GM18867 (cell line): Measurements from ENCODE around the gene SUPT20HL2.
"Not testable (repeated sequence)": the region's sequence is repeated elsewhere in the genome, so short reads cannot be mapped to it uniquely, and the experiment has no call there.

Source experiments
- ATAC-seq: cut with Tn5 transposase; IDR thresholded peaks from one replicate; pipeline ENCODE4 v1.9.1; 2021; ENCODE audit warnings: mild to moderate bottlenecking, moderate library complexity; ENCODE audit not compliant: unreplicated experiment

SUPT20HL2 gene

DNA sequence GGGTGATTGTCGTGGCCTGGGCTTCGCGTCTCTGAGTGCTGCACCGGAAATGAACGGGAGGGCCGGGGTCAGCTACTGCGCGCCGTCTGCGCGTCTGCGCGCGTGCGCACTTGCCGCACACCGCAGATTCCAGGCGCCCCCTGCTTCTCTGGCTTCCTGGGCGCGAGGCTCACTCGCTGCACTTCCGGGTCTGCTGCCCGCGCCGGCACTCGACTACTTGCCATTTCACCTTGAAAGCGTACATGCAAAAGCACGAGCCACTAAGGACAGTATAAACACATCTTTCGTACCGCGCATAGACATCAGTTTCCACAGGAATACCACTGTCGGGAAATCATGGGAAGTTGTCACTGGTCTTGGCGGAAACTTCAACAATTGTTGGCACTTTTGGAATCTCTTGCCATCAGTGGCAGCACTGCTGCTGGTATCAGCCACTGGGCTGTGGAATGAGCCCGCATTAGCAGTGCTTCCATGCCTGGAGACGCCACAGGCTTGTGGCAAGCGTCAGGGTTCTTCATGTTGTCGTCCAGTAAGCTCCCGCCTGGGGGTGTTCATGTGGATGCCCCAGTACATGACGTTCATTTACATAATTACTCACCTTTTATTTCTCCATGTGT lies at the start of gene SUPT20HL2:
Gene SUPT20HL2, minus strand, starts transcription at position 51 of the 617 bp plus-strand sequence. CDS start 754 bp downstream, outside the sequence.
- no peak for ATAC-seq

DNA sequence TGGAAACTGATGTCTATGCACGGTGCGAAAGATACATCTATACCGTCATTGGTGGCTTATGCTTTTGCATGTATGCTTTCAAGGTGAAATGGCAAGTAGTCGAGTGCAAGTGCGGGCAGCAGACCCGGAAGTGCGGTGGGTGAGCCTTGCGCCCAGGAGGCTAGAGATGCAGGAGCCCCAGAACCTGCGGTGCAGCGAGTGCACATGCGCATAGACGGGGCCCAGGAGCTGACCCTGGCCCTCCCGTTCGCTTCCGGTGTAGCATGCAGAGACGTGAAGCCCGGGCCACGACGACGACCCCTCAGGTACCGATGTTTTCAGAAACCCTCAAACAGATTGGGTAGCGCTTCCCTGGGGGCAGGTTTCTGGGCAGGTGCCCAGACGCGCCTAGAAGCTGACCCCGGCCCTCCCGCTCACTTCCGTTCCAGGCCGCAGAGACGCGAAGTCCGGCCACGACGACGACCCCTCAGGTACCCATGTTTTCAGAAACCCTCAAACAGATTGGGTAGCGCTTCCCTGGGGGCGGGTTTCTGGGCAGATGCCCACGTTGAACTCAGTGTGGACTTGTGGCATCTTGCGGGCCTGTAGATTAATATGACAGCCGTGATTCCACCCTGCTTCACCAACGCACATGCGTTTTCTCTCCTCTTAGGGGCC lies 48.3 kb upstream of the SUPT20HL2 start:
- not testable (repeated sequence) for ATAC-seq

DNA sequence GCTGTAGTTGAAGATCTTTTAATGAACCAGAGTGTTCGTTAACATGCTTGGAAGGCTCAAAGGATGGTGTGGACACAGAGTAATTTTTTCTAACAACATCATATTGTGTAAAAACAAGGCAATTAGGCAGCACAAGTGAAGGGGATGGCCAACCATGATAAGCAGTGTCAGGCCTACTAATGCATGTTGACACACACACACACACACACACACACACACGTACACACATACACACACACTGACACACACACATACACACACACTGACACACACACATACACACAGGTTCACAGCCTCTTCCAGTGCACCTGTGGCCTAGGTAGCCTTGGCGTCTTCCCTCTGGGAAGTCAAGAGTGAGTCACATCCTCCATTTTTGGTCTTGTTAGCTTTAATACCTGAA lies 46.4 kb upstream of the SUPT20HL2 start, which contains the start of gene SUPT20HL1:
Gene SUPT20HL1, plus strand, starts transcription at position 368 of the 400 bp plus-strand sequence. CDS start 2,122 bp downstream, outside the sequence.
- no peak for ATAC-seq

DNA sequence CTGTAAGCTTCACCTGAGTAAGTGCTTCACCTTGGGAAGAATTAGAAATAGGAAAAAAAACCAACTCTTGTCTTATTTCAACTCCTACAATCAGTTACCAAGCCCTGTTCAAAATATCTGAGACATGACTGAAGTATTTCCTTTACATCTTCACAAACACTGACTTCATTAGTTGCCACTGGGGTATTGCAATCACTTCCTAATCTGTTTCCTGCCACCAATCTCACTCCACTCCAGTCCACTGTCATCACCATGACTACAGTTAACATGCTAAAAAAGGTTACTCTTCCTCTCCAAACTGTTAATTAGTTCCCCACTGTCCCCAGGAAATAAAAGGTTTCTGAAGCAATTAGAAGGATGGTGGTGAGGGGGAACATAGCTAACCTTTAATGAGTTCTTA lies 43.2 kb upstream of the SUPT20HL2 start:
- ATAC-seq = no peak

DNA sequence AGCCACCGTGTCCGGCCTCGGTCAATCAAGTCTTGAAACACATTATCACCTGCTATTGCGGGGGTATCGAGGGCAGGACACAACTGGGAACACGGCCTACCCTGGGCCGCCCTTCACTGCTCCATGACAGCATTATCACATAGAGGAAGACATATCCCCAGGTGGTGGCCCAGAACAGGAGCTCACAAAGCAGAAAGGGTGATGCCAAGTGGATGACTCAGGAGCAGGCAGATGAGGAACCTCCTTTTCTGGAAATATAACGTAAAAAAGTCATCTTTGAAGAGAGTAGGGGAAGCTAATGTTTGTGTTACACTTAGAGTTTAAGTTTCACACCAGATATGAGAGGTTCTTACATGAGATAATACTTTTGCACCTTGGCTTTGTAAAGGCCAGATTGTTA lies 41.2 kb upstream of the SUPT20HL2 start:
- no peak for ATAC-seq

DNA sequence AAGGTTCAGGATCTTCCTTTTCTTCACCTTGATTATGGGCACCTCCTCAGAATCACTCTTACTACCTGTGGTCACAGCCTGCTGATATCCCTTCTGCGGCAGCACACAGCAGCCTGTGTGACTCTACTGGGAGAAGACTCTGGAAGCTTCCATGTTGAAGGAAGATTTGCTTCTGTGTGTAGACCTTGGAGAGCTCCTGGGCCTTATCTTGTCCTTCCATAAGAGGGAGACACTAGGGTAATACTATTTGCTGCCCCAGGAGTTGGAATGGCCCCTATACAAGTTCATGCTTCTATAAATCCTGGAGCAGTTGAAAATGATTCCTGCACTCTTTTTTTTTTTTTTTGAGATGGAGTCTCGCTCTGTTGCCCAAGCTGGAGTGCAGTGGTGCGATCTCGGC lies 36.3 kb upstream of the SUPT20HL2 start:
- ATAC-seq = no peak

DNA sequence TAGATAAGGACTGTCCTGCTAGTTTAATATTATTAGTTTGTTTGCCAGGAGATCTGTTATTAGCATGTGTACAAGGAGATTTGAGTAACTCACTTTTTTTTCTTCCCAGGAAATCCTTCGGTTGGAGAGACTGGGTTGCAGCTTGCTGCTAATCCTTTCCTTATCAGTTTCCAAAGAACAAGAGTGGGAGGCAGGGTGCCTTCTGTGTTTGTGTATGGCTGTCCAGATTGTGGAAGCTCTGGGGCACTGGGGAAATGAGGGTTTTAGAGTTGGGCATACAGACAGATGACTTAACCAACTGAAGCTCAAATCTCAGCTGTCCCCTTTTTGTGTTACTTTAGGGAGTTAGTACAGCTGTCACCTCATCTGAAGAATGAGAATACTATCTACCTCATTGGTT lies 34.0 kb upstream of the SUPT20HL2 start:
- ATAC-seq = no peak

DNA sequence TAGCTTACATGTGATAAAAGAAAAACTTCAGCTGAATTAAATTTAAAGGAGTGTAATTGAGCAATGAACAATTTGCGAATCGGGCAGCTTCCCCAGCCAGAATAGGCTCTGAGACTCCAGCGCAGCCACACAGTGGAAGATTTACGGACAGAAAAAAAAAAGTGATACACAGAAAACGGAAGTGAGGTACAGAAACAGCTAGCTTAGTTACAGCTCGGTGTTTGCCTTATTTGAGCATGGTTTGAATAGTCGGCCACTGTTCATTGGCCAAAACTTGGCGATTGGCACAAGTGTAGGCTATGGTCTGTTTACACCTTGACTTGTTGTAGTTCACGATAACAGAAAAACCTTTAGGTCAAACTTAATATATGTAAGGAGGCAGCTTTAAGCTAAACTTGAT lies 29.9 kb upstream of the SUPT20HL2 start:
- peak; percentile 98 for ATAC-seq

DNA sequence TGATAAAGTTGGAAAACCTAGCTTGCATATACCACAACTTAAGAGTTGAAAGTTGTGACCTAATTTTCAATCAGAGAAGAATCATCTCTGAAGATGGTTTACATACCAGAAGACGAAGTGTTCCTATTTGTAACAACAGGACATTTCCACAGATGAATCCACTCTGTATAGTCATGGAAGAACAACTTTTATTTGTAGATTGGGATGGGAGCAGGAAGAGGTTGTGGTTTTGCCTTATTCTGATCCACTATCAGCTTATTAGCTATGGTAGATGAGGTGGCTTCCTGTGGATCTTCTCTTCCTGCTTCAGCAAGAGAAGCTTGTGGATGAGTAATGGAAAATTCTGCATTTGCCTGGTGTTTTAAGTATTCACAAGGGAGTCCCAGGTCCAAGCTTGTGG lies 27.9 kb upstream of the SUPT20HL2 start:
- no peak for ATAC-seq

DNA sequence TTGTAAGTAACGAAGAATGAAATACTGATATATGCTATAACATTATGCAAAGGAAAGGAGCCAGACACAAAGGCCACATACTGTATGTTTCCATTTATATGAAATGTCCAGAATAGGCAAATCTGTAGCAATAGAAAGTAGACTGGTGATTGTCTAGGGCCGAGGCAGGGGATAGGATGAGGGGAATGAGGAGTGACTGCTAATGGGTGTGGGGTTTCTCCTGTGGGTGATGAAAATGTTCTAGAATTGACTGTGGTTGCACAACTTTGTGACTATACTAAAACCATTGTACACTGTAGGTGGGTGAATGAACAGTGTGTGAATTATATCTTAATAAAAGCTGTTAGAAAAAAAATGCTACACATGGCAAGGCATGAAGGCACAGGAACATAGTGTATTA lies 26.6 kb upstream of the SUPT20HL2 start:
- no peak for ATAC-seq

DNA sequence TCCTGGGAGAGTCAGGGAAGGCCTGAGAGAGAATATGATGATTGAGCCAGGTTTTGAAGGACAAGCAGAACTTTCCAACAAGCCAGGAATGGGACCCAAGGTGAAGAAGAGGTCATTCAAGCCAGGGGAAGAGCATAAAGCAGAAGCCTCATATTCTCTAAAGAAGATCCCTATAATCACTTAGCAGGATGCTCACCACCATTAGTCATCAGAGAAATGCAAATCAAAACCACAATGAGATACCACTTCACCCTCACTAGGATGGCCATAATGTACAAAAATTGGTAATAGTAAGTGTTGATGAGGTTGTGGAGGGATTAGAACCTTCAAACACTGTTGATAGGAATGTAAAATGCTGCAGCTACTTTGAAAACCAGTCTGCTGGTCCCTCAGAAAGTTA lies 26.0 kb upstream of the SUPT20HL2 start:
- no peak for ATAC-seq

DNA sequence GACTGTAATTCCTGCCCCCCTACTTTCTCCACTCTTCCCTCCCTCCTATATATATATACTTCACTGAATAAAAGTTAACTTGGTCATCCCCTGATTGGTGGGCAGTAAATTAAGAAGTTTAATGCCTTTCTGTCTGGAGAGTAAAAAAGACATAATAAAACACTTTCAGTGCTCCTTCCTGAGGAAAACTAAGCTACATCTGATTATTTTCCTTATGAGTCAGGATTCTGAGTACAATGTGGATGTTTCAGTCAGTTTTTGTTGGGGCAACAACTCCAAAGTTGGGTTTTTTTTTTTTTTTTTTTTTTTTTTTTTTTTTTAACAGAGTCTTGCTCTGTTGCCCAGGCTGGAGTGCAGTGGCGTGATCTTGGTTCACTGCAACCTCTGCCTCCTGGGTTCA lies 22.0 kb upstream of the SUPT20HL2 start:
- no peak for ATAC-seq

DNA sequence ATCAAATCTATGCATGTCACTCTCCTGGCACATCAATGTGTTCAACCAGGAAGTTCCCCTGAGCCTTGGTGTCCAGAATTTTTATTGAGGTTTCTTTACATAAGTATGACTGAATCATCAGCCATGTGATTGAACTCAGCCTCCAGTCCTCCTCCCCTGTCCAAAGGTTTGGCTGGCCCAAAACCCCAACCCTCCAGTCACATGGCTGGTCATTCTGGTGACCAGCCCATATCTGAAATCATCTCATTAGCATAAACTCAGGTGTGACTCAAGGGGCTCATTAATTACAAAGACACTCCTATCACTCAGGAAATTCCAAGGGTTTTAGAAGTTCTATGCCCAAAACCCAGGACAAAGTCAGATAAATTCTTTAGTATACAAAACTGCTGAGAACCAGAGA lies 20.6 kb upstream of the SUPT20HL2 start:
- no peak for ATAC-seq

DNA sequence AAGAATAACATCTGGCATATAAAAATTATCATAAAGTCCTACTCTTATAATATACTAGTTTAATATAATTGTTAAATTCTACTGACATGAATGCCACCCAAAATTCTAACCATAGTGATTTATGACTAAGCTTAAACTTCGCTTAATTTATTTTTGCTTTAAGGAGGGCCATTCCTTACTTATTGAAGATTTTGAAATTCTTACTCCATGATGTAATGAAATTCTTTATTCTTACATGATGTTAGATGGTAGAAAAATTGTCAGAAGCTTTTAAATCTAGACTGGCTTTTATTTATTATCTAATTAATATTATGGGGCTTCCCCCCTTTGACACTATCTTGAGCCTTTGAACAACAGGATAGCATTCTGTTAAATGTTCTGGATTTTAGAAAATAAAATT lies 19.5 kb upstream of the SUPT20HL2 start:
- ATAC-seq = no peak

DNA sequence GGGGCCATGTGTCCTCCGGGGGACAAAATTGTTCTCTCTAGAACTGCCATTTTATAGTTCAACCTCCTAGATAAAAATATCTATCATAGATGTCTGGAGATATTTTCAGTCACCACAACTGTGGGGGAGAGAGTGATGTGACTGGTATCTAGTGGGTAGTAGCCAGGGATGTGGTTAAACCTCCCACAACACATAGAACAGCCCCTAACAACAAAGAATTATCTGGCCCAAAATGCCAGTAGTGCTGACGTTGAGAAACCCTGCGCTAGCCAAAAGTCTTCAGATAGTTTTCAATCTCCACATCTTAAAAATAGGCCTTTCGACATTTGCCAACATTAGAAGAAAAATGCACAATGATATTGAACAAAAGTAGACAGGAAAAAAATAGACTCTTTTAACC lies 19.0 kb upstream of the SUPT20HL2 start:
- no peak for ATAC-seq

DNA sequence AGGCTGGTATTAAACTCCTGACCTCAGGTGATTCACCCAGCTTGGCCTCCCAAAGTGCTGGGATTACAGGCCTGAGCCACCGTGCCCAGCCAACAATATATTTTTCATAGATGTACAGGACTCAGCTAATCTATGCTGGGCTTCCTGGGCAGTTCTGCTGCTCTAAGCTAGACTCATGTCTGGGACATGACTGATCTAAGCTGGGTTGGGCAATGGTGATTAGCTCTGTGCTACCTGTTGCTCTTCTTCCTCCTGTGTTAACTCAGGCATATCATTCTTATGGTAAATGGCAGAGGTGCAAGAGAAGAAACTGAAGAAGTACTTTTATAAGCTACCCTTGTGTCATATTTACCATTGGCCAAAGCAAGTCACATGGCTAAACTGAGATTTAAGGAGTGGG lies 11.4 kb upstream of the SUPT20HL2 start:
- ATAC-seq = no peak

DNA sequence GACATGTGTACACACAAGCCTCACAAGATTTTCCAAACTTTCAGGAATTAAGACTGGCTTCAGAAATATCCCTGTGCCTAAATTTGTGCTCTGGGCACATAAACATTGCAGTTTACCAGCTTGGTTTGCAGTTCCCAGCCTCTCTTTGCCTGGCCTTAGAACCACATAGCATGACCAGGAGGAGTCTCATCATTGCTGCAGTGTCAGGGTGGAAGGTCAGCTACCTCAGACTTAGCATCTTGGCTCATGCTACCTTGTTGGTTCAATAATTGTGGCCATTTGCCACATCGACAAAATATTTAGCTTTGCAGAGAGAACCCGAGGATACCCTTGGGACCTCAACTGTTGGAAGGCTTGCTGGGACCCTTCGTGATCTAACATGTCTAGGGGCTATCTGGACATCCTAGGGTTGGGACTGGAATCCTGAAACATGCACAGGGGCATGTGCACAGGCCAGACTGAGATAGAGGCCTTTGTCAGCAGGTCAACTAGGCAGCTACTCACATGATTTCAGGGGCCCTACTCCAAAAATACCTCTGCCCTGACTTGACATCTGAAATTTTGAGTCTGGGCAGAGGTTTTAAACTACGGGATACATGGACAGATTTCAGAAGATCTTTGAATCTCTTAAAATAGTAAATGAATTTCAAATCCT lies 8.0 kb upstream of the SUPT20HL2 start:
- ATAC-seq = no peak

DNA sequence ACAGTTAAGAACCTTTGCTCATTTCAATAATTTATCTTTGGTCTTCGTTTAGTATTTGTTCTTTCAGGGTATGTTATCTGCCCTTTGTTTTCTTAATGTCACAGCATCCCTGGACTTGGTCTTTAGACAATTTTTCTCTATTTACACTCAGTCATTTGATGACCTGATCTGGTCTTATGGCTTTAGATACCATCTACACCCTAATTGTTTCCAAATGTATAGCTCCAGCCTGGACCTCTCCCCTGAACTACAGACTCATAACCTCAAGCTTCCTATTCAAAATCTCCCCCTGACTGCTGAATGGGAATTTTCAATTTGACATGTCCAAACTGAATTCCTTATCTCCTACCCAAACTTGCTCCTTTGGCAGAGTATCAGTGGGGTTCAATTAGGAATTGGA lies 3.7 kb upstream of the SUPT20HL2 start:
- no peak for ATAC-seq

DNA sequence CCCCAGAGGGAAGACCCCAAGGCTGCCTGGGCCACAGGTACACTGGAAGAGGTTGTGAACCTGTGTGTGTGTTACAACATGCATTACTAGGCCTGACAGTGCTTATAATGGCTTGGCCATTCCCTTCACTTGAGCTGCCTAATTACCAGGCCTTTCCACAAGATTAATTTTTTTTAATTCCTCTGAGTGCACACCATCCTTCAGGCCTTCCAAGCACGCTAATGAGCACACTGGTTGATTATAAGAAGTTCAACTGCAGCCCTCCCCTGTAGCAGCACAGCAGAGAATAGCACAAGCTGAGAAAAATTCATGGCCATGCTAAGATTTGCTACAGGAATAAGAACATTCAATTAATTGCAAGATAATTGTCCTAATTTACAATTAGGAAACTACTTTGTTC lies 2.2 kb upstream of the SUPT20HL2 start:
- no peak for ATAC-seq

DNA sequence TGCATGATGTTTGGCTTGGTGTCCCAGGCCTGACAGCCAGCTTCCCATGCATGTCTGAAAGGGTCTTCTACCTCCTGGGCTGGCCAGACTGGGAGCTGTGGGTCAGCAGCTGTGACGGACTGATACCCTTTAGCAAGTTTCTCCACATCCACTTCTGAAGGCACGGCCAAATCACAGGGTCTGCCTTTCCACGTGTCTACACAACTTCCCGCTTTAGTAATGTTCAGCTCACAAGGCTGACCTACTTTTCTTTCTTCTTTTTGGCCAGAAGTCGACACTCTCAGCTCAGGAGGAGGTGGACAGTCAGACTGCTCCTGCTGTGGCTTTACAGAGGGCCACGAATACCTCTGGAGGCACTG lies 1.6 kb downstream of the SUPT20HL2 start:
- not testable (repeated sequence) for ATAC-seq

DNA sequence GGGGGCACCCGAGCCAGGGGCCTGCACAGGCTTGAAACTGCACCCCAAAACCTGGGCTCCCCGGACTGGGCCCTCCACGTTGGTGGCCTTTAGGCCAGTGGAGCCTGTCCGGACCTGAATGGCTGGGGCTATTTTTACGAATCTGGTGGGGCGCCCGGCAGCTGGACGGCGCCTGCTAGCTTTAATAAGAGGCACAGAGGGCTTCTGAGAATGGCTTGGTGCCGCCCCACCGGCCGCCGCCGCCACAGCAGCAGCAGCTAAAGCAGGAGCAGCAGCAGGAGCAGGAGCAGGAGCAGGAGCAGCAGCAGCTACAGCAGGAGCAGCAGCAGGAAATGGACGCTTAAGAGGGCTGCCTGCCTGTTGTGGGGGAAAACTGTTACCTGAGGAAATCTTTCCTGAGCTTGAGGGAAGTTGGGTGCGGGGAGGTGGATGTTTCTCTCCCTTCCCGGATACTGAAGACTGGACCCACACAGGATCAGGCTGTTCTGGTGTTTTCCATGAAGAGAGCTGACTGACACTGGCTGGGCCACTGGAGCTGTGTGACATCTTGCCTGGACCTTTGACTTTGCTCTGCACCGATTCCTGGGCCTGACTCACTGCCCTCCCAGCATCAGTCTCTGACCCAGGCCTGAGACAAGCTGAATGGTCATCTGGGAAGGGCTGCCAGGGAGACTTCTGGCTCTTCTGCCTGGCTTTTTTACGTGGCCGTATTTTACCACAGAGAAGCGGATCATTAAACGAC lies 2.2 kb downstream of the SUPT20HL2 start:
- not testable (repeated sequence) for ATAC-seq

DNA sequence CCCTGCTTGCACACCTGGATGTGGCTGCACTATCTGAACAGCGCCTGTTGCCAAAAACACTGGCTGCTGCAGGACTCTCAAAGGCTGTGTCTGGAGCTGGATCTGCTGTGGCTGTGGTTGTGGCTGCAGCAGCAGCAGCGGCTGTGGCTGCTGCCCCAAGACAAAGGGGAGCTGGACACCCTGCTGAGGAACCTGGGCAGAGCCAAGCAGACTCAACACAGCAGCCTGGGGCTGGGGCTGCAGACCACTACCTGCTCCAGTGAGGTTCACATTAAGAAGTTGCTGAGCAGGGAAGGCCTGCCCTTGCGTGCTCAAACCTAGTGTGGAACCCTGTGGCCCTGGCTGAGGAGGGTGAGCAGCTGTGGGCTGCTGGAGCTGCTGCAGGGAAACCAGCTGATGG lies 3.0 kb downstream of the SUPT20HL2 start:
- ATAC-seq = not testable (repeated sequence)
